Ascending aorta (tissue), 2 donors: ENCODE data around the gene SNAI3. TPM values are rescaled to one million over a fixed set of nuclear protein-coding genes. Genes with fewer than 3 reads are reported as not detected.

ENCODE experiments used
- DNase-seq, 2 donors: peaks; one replicate each; pipeline ENCODE4 v3.0.0-alpha.2; 2019; ENCODE audit warnings: low spot score in 2 of 2
- H3K27ac ChIP-seq, 2 donors: fragments of 200-600 bp; sonication (generic); one replicate each; pipeline ENCODE4 v1.5.1; 2016 to 2017; ENCODE audit warnings: mild to moderate bottlenecking in 1 of 2
- H3K27me3 ChIP-seq: fragments of 200-600 bp; sonication (generic); one replicate; pipeline ENCODE4 v1.5.1; 2017
- H3K36me3 ChIP-seq, 2 donors: fragments of 200-600 bp; sonication (generic); one replicate each; pipeline ENCODE4 v1.5.1; 2016
- H3K4me1 ChIP-seq, 2 donors: fragments of 200-600 bp; sonication (generic); one replicate each; pipeline ENCODE4 v1.5.1; 2016 to 2017; ENCODE audit warnings: mild to moderate bottlenecking in 1 of 2
- H3K4me3 ChIP-seq, 2 donors: fragments of 200-600 bp; sonication (generic); one replicate each; pipeline ENCODE4 v1.5.1; 2016 to 2017; ENCODE audit warnings: mild to moderate bottlenecking in 1 of 2
- H3K9me3 ChIP-seq, 2 donors: fragments of 200-600 bp; sonication (generic); one replicate each; pipeline ENCODE4 v1.5.1; 2016
- intact Hi-C: fragments of 100-400 bp; cut with DNase I; formaldehyde crosslinking; loops from one replicate; pipeline ENCODE4 v1.15.1; 2023
- total RNA-seq: library from RNA; depleted of rRNA; stranded (reverse); fragments of >200 nt; gene quantifications from one replicate; pipeline ENCODE4 v1.1.0, GENCODE V29; 2016
- TF ChIP-seq, protein P1 (sequence below), 3 experiments: fragments of 200-600 bp in 2 of 3; fragments of 450-650 bp in 1 of 3; sonication (generic) in 2 of 3; IDR thresholded peaks; one replicate each; pipeline ENCODE4 v1.5.1; 2016 to 2019; ENCODE audit warnings: antibody characterized with exemption in 3 of 3, mild to moderate bottlenecking in 1 of 3, moderate library complexity in 1 of 3

The SNAI3 gene
- total RNA-seq, 1 donor from 2014 or later: not detected

DNA sequence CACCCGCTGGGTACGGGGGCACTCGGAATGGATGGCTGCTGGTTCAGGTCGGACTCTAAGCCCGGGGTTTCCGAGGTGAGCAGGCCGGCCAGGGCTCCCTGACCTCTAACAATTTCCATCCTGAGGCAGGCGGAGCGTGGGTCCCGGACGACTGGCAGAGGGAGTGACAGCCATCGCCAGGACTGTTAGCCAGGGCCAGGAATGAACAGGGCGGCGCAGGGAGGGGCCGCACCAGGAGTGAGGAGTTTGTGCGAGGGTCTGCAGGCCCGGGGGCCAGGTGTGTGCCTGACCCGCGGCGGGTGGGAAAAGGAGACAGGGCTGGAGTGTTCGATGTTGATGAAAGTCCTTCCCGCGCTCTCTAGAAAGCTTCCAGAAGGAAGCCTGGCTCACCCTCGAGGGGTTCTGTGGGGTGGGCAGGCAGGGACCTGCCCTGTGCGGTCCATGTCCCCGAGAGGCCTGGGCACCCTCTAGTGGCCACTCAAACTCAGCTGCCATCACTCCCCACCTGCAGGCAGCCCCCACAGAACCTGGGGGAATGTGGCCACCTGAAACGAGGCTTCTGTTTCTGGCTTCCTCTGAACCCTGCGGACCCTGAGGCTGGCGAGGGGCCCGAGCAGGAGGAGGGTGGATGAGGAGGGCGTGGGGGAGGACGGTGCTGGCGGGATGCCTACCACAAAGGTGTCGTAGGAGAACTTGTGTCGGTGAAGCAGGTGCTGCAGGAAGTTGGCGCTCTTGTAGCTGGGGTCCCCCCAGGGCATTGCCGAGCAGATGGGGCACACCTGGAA, 11.7 kb upstream of the SNAI3 start:
- H3K27me3 ChIP-seq: no peaks in the 10 kb centered on the region
- DNase-seq: no peak
- peaks cover 0 to 3% of the 10 kb centered on the region in 2 donors for H3K4me1 ChIP-seq
- H3K4me3 ChIP-seq: no peak overlapping the region
- TF ChIP-seq, protein P1, sequence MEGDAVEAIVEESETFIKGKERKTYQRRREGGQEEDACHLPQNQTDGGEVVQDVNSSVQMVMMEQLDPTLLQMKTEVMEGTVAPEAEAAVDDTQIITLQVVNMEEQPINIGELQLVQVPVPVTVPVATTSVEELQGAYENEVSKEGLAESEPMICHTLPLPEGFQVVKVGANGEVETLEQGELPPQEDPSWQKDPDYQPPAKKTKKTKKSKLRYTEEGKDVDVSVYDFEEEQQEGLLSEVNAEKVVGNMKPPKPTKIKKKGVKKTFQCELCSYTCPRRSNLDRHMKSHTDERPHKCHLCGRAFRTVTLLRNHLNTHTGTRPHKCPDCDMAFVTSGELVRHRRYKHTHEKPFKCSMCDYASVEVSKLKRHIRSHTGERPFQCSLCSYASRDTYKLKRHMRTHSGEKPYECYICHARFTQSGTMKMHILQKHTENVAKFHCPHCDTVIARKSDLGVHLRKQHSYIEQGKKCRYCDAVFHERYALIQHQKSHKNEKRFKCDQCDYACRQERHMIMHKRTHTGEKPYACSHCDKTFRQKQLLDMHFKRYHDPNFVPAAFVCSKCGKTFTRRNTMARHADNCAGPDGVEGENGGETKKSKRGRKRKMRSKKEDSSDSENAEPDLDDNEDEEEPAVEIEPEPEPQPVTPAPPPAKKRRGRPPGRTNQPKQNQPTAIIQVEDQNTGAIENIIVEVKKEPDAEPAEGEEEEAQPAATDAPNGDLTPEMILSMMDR (IDR thresholded peaks at IDR 0.05): no peak
- no peak overlapping the region for H3K27ac ChIP-seq
- intact Hi-C loops: no loop called here
- H3K9me3 ChIP-seq: no peaks in the 10 kb centered on the region
- peaks cover 32 to 43% of the 10 kb centered on the region in 2 donors for H3K36me3 ChIP-seq

DNA sequence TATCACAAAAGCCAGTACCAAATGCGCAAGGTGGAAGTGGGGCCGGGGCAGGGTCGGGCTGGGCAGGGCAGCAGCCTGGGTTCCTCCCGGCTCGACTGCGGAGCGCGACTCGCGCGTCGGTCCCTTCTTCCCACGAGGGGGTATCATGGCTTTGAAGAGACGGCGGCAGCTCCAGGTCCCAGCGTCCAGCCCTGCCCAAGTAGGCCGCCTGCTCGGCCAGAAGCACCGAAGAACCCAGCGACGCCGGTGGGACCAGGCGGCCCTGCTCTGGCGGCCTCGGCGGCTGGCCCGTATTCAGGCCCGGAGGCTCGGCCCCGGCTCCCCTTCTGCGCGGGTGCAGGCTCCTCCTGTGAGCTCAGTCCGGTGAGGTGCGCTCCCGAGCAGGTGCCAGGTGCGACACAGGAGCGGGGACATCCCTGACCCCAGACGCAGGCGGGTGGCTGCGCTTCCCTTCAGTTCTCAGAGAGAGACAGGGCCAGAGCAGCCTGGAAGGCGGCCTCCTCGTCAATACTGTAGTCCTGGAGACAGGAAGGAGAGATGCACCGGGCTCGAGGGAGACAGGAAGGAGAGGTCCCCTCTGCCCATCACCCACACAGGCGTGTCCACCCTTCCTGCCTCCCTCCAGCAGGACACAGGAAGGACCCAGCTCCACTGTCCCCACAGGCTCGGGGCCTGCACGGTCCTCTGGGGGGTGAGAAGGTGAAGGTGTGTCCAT, 11.0 kb upstream of the SNAI3 start:
- Histone ChIP-seq H3K4me3 (no peak overlapping the region), H3K36me3 (peaks cover 32 to 43% of the 10 kb centered on the region in 2 donors), H3K27me3 (no peaks in the 10 kb centered on the region), H3K27ac (no peak overlapping the region), H3K9me3 (no peaks in the 10 kb centered on the region), H3K4me1 (peaks cover 0 to 3% of the 10 kb centered on the region in 2 donors)
- TF ChIP-seq, protein P1 (IDR thresholded peaks at IDR 0.05): no peak
- no peak for DNase-seq
- intact Hi-C loops: no loop called here

DNA sequence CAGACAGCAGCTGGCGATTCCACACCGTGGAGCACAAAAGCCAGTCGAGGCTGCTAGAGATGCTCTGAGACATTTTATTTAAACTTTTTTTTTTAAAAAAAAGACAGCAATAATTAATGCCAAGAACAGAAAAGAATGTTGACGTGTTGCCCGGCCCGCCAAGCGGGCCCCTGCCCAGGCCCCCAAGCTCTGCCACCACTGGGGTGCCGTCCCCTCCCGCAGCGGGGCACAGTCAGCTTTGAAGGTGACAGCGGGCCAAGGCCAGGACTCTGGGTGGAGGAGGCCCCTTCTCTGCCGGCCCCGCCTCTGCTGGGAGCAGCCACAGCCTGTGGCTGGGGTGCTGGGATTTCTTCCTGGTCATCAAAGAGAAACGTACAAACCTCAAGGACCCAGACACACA, 10.1 kb upstream of the SNAI3 start:
- Histone ChIP-seq H3K9me3 (no peaks in the 10 kb centered on the region), H3K36me3 (peaks cover 32 to 43% of the 10 kb centered on the region in 2 donors), H3K27ac (no peak overlapping the region), H3K27me3 (no peaks in the 10 kb centered on the region), H3K4me1 (peaks cover 0 to 3% of the 10 kb centered on the region in 2 donors), H3K4me3 (no peak overlapping the region)
- TF ChIP-seq, protein P1 (IDR thresholded peaks at IDR 0.05): no peak
- no peak for DNase-seq
- intact Hi-C loops: no loop called here

DNA sequence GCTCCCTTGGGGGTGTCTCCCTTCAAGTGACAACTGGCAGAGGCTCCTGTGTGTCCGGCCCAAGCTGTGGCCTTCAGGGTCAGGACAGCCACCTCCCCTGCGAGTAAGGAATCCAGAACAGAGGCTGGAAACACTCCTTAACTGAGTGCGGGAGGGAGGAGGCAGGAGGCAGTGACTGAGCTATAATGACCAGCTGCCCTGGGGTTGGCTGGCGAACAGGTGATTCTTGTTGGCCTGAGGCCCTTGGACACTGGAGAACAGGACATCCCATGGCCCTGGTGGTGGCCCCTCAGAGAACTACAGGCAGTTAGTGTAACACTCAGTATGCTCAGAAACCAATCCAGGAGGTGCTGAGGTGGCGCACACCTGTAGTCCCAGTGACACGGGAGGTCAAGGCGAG, 9.4 kb upstream of the SNAI3 start:
- Histone ChIP-seq H3K27me3 (no peaks in the 10 kb centered on the region), H3K36me3 (peaks cover 32 to 43% of the 10 kb centered on the region in 2 donors), H3K4me3 (no peak overlapping the region), H3K4me1 (no peaks in the 10 kb centered on the region), H3K9me3 (no peaks in the 10 kb centered on the region), H3K27ac (no peak overlapping the region)
- intact Hi-C loops: no loop called here
- TF ChIP-seq, protein P1 (IDR thresholded peaks at IDR 0.05): no peak
- no peak for DNase-seq

DNA sequence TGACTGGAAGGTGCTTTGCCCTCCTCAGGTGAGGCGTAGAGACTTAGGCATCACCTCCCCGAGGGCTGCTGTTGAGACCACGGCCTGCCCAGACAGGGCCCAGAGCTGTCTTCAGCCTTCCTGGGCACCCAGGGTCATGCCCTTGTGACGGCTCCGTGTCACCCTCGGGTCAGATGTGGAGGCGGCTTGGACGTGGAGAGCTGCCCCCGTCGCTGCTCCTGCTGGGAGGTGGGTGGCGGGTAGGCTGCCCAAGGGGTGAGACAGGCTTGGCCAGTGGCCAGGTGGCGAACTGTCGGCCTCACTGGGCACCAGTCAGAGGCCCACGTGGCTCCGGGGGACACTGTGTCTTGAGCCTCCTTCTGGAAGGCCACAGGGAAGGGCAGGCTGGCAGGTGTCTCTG, 8.9 kb upstream of the SNAI3 start:
- intact Hi-C loops: no loop called here
- H3K27ac ChIP-seq: no peak overlapping the region

More for the DNA sequence above, 8.9 kb upstream of the SNAI3 start:
- no peak for DNase-seq
- no peaks in the 10 kb centered on the region for H3K4me1 ChIP-seq
- H3K36me3 ChIP-seq: peaks cover 32 to 43% of the 10 kb centered on the region in 2 donors
- TF ChIP-seq, protein P1 (IDR thresholded peaks at IDR 0.05): no peak
- no peaks in the 10 kb centered on the region for H3K27me3 ChIP-seq
- H3K4me3 ChIP-seq: no peak overlapping the region
- no peaks in the 10 kb centered on the region for H3K9me3 ChIP-seq
